Measurements from ENCODE around the gene PPFIA4. TPM values are rescaled to one million over a fixed set of nuclear protein-coding genes. Genes with fewer than 3 reads are reported as not detected.

Gene PPFIA4
- total and polyA plus RNA-seq, 9 of the 15 experiments (the other 6 are each of a cell fraction or from before 2014, with no cell fraction given), result 0.07 to 12.0 (median 0.70) TPM

GRCh38 chr1:202981939-202982338, 44.4 kb upstream of the PPFIA4 start (continued):
- 0 out of 2 replicates have a peak, but pooled peaks have one; percentile 42 for TF ChIP-seq HDAC2 (IDR thresholded peaks at IDR 0.05)

GRCh38 chr1:202982715-202983430, 43.4 kb upstream of the PPFIA4 start:
- Histone ChIP-seq H3K27me3 (ENCODE audit: control insufficient read depth in 2 of 2, insufficient read depth in 2 of 2, low read length in 2 of 2) (no peaks in the 10 kb centered on the region), H3K4me3 (no peak overlapping the region), H3K4me2 (ENCODE audit: insufficient read depth, low read length) (no peak overlapping the region), H3K9me3 (replicated peaks; ENCODE audit: control insufficient read depth, insufficient read depth, low read depth, low read length) (no peaks in the 10 kb centered on the region), H4K20me1 (replicated peaks; ENCODE audit: control insufficient read depth, insufficient read depth, low read length) (no peaks in the 10 kb centered on the region), H3K27ac (ENCODE audit: extremely low read depth, low read depth, low read length) (no peak overlapping the region), H3K36me3 (ENCODE audit: control insufficient read depth, insufficient read depth, low read length) (no peaks in the 10 kb centered on the region), H3K4me1 (replicated peaks in 1 of 2; ENCODE audit: control insufficient read depth in 2 of 2, insufficient read depth in 2 of 2, low read length in 2 of 2) (peaks cover 0 to 10% of the 10 kb centered on the region in 2 experiments; a peak in 3 of 5 replicates), H3K79me2 (ENCODE audit: control insufficient read depth, insufficient read depth, low read length) (no peaks in the 10 kb centered on the region), H3K9ac (ENCODE audit: insufficient read depth in 1 of 2, low read depth in 2 of 2, low read length in 2 of 2) (no peak overlapping the region), H3K9me1 (ENCODE audit: control insufficient read depth, insufficient read depth, low read length) (no peaks in the 10 kb centered on the region), H2AFZ (ENCODE audit: low read depth, low read length) (no peak overlapping the region)
- ChIA-PET POLR2A (interaction anchor here (0.6 to 1.7 kb wide), 3 partner anchors 9 to 12 kb away, joined by 3 to 5 read pairs (median 4); no protein-coding TSS in a partner anchor), CTCF (ENCODE audit: low intra/inter-chr PET ratio) (interaction anchor here (0.9 kb wide), 1 partner anchor 14 kb away, joined by 3 read pairs; no protein-coding TSS in a partner anchor)
- no peak for DNase-seq (ENCODE audit: extremely low read depth in 1 of 4, low spot score in 3 of 4)
- WGBS (ENCODE audit: insufficient coverage, low coverage, missing lambda C conversion rate), result 72% methylated on average over 3 of the region's 3 CpGs
- no peak for FAIRE-seq
- TF ChIP-seq ARID3B (CRISPR knock-in tag; IDR thresholded peaks at IDR 0.05; ENCODE audit: borderline replicate concordance), result no peak
- no peak for TF ChIP-seq ETV5 (CRISPR knock-in tag; IDR thresholded peaks at IDR 0.05; ENCODE audit: low read depth)
- no peak for TF ChIP-seq ZSCAN32 (CRISPR knock-in tag; IDR thresholded peaks at IDR 0.05)
- no peak; the same call in 1 of the 2 replicates for TF ChIP-seq ADNP (tag; IDR thresholded peaks at IDR 0.05)
- TF ChIP-seq CEBPG (CRISPR knock-in tag; IDR thresholded peaks at IDR 0.05), result peak; percentile 32; the same call in 1 of the 2 replicates
- 0 out of 4 replicates have a peak, but pooled peaks of 1 of the 2 experiments have one; percentile 33 for TF ChIP-seq CEBPG (tag; conservative IDR thresholded peaks at IDR 0.05 in 1 of 2, IDR thresholded peaks at IDR 0.05 in 1 of 2)
- TF ChIP-seq CEBPB (tag; IDR thresholded peaks at IDR 0.05), result peak; percentile 45; the same call in 1 of the 2 replicates
- no peak for TF ChIP-seq PREB (CRISPR knock-in tag; IDR thresholded peaks at IDR 0.05)
- peak; percentile 56 for TF ChIP-seq NFIC (IDR thresholded peaks at IDR 0.05)
- no peak for TF ChIP-seq KDM1A (IDR thresholded peaks at IDR 0.05)
- TF ChIP-seq KDM4B (IDR thresholded peaks at IDR 0.05; ENCODE audit: borderline replicate concordance in 2 of 2, low read depth in 1 of 2), result no peak
- no peak for TF ChIP-seq NKRF (IDR thresholded peaks at IDR 0.05; ENCODE audit: borderline replicate concordance)
- in situ Hi-C loops (cut with MboI) (no loop called here), intact Hi-C loops (cut with micrococcal nuclease) (no loop called here)
- no peak for ATAC-seq
- BruUV-seq (replicated peaks), result no TSS peak
